Tibial nerve (tissue), 3 donors: ENCODE data around the gene KDM4C.

ENCODE experiments used
- POLR2A ChIP-seq, 2 donors: fragments of 450-650 bp; IDR thresholded peaks; one replicate each; pipeline ENCODE4 v1.6.1; 2017; ENCODE audit warnings: antibody characterized with exemption in 2 of 2, mild to moderate bottlenecking in 2 of 2, moderate library complexity in 2 of 2
- TF ChIP-seq, protein P1 (sequence below), 5 experiments: fragments of 200-600 bp in 3 of 5; fragments of 450-650 bp in 2 of 5; sonication (generic) in 3 of 5; IDR thresholded peaks; one replicate each; pipeline ENCODE4 v1.5.1; 2016 to 2019; ENCODE audit warnings: antibody characterized with exemption in 5 of 5, mild to moderate bottlenecking in 3 of 5, moderate library complexity in 2 of 5

DNA sequence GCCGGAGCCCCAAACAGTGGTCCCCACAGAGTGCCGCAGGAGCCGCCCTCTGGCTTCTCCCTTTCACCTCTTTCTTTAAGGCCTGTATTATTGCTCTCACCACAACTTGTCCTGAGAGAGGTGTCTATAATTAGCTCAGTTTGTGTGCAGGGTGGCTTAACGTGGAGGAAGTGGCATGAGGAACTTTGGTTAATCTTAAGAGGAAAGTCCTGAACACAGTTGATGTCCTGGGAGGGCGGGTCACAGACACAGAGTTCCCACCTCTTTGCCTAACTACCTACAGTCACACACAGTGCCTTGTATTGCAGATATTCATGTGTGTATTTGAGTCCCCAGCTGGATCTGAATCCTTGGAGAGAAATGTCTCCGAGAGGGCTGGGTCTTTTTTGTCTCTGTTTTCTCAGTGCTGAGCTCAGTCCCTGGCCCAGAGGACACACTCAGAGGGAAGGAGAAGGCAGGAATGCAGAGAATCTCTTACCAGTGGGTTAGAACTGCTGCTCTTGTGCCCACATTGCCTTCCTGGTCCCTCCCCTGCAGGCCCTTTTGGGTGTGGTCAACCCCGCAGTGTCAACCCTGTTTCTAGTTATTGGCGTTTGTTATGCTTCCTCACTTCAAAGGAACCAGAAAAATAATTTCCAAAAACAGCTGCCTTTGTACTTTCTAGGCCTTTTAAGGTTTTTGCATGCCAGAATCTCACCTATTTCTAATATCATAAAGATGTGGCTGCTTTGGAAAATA lies 392.5 kb downstream of the KDM4C start:
- TF ChIP-seq POLR2A (IDR thresholded peaks at IDR 0.05) = no peak
- TF ChIP-seq, protein P1, sequence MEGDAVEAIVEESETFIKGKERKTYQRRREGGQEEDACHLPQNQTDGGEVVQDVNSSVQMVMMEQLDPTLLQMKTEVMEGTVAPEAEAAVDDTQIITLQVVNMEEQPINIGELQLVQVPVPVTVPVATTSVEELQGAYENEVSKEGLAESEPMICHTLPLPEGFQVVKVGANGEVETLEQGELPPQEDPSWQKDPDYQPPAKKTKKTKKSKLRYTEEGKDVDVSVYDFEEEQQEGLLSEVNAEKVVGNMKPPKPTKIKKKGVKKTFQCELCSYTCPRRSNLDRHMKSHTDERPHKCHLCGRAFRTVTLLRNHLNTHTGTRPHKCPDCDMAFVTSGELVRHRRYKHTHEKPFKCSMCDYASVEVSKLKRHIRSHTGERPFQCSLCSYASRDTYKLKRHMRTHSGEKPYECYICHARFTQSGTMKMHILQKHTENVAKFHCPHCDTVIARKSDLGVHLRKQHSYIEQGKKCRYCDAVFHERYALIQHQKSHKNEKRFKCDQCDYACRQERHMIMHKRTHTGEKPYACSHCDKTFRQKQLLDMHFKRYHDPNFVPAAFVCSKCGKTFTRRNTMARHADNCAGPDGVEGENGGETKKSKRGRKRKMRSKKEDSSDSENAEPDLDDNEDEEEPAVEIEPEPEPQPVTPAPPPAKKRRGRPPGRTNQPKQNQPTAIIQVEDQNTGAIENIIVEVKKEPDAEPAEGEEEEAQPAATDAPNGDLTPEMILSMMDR (IDR thresholded peaks at IDR 0.05) = no peak
